Brain microvascular endothelial cell (primary cell): Measurements from ENCODE around the gene ING4.

Experiments used
- DNase-seq: peaks from one replicate; pipeline ENCODE4 v3.0.0-alpha.2; 2020
- H3K27ac ChIP-seq: fragments of 250-450 bp; sonication (Bioruptor Pico); 2 replicates; pipeline ENCODE4 v1.5.1; 2020; ENCODE audit warnings: mild to moderate bottlenecking, moderate library complexity
- H3K27me3 ChIP-seq: fragments of 250-450 bp; sonication (Bioruptor Pico); replicated peaks from 2 replicates; pipeline ENCODE4 v1.5.1; 2020; ENCODE audit warnings: mild to moderate bottlenecking
- H3K36me3 ChIP-seq: fragments of 250-450 bp; sonication (Bioruptor Pico); replicated peaks from 2 replicates; pipeline ENCODE4 v1.5.1; 2020; ENCODE audit warnings: mild to moderate bottlenecking
- H3K4me3 ChIP-seq: 2 replicates; pipeline ENCODE4 v1.5.1; 2011; ENCODE audit warnings: low read depth, mild to moderate bottlenecking, control low read depth, low read length, moderate library complexity
- in situ Hi-C: cut with HindIII; loops from 2 replicates; pipeline ENCODE4 v1.10.0; 2017; ENCODE audit warnings: low sequenced_read_pairs, low pct_ligation_motif_present
- TF ChIP-seq, protein P1 (sequence below): IDR thresholded peaks from 2 replicates; pipeline ENCODE4 v1.5.1; 2011; ENCODE audit warnings: low read depth, mild to moderate bottlenecking, moderate library complexity, low read length, control low read depth, inconsistent platforms; ENCODE audit errors: missing control alignments

ING4 gene

DNA sequence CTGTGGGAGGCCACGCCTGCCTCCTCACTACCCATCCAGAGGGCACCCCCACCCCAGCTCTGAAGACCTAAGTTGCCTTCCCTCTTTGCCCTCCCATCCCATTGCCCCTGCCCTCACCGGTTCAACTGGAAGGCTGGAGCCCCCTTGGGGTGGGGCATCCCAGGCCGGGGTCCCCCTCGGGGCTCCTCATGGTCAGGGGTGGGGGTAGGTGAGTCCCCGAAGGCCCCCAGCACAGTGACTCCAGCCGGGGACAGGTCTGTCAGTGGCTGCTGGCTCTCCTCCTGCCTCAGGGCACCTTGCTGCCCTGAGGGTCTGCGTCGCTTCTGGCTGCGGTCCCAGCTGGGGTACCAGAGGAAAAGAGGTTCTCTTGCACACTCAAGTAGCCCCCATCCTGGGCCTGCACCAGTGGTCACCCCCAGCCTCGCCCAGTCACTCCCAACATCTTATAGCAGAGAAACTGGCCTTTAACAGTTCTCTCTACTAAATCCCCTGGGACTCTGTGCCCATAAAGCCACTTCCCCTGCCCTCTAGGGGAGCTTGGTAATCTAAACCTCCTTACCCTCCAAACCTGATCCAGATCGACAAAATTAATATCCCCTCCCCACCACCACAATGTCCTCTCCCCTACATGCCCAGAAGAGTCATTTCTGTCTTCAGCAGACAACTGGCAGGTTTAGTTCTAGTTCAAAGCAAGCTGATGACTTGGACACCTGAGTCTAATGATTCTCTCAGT lies 32.6 kb upstream of the ING4 start:
- TF ChIP-seq, protein P1, sequence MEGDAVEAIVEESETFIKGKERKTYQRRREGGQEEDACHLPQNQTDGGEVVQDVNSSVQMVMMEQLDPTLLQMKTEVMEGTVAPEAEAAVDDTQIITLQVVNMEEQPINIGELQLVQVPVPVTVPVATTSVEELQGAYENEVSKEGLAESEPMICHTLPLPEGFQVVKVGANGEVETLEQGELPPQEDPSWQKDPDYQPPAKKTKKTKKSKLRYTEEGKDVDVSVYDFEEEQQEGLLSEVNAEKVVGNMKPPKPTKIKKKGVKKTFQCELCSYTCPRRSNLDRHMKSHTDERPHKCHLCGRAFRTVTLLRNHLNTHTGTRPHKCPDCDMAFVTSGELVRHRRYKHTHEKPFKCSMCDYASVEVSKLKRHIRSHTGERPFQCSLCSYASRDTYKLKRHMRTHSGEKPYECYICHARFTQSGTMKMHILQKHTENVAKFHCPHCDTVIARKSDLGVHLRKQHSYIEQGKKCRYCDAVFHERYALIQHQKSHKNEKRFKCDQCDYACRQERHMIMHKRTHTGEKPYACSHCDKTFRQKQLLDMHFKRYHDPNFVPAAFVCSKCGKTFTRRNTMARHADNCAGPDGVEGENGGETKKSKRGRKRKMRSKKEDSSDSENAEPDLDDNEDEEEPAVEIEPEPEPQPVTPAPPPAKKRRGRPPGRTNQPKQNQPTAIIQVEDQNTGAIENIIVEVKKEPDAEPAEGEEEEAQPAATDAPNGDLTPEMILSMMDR: no peak
- in situ Hi-C loops: no loop called here
- no peak overlapping the region for H3K27ac ChIP-seq
- peaks cover 16% of the 10 kb centered on the region for H3K27me3 ChIP-seq
- DNase-seq: no peak
- no peak overlapping the region for H3K4me3 ChIP-seq
- no peaks in the 10 kb centered on the region for H3K36me3 ChIP-seq

DNA sequence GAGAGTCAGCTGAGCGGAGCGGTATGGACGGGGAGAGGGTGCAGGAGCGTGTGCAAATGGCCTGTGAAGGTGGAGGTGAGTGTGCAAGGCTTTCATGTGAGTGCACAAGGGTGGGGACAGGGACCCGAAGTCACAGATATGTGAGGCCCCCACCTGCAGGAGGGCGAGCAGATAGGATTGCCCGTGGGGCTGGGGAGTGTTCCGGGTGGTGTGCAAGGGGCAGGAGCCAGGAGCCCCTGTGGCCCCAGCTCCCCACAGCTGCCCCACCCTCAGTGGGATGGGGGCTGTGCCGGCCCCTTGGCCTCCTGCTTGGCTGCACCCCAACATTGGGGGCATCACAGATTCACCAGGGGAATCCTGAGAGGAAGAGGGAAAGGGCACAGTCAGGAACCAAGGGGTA lies 31.8 kb upstream of the ING4 start:
- in situ Hi-C loops: no loop called here
- TF ChIP-seq, protein P1: no peak
- H3K27me3 ChIP-seq: peaks cover 11% of the 10 kb centered on the region
- no peak overlapping the region for H3K27ac ChIP-seq
- no peak overlapping the region for H3K4me3 ChIP-seq
- no peak for DNase-seq
- H3K36me3 ChIP-seq: no peaks in the 10 kb centered on the region

DNA sequence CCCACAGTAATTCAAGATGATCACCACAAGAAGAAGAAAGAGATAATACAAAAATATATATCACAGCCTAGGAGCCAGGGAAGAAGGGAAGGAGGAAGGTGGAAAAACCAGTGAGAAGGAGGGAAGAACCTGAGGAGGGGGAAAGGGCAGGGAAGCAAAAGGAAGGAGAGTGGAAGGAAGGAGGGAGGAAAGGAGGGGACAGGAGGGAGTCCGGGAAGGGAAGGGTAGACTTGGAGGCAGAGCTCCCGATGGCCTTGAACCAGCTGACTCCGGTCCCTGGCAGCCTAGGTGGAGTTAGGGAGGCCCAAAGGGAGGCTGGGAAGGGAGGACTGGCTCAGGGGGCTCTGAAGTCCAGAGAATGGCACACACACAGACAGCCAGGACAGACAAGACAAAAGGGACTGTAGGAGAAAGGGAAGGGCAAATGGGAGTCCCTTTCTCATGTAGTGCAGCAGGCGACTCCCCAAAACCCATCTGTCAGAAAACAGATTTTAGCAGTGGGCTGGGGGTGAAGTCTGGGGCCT lies 31.0 kb upstream of the ING4 start:
- Histone ChIP-seq H3K27ac (no peak overlapping the region), H3K27me3 (peaks cover 3% of the 10 kb centered on the region), H3K36me3 (no peaks in the 10 kb centered on the region), H3K4me3 (no peak overlapping the region)
- no peak for DNase-seq
- in situ Hi-C loops: no loop called here
- TF ChIP-seq, protein P1: no peak

DNA sequence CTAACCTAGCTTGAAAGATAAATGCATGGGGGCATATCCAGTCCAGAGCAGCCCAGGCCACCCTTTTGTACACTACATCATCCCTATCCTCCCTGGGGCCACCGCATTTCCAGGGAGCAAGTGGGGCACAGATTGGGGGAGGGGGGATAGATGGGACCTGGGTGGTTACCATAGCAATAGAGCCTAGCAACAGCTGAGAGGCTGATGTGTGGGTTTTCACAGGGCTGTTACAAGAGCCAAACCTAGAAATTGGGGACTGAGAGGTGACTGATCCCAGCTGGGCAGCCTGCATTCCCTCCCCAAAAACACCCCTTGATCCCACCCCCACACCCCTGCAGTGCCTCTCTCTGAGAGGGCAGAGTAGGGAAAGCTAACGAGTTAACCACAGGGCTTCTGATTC lies 30.0 kb upstream of the ING4 start:
- no peak for DNase-seq
- Histone ChIP-seq H3K36me3 (no peaks in the 10 kb centered on the region), H3K27ac (no peak overlapping the region), H3K4me3 (no peak overlapping the region), H3K27me3 (no peaks in the 10 kb centered on the region)
- TF ChIP-seq, protein P1: no peak
- in situ Hi-C loops: no loop called here

DNA sequence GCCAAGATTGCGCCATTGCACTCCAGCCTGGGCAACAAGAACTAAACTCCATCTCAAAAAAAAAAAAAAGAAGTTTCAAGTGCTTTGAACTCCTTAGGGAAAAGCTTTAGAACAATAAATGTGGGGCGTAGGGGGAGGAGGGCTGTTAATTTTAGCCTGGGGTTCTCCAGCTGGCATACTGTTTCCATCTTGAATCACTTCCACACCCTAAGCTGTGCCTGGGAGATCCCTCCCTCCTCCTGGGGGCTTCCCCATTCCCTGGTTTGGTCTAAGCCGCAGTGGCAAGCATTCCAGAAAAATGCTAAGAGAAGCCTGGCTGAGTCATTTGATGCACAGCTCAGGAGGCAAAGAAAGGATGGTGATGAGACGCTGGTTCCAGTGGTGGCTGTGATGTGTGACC lies 28.6 kb upstream of the ING4 start:
- H3K4me3 ChIP-seq: no peak overlapping the region
- no peaks in the 10 kb centered on the region for H3K27me3 ChIP-seq
- DNase-seq: peak; percentile 12
- H3K27ac ChIP-seq: no peak overlapping the region
- in situ Hi-C loops: no loop called here
- no peaks in the 10 kb centered on the region for H3K36me3 ChIP-seq
- TF ChIP-seq, protein P1: no peak
